ENCODE data around the gene GLIS2.

GLIS2 gene

DNA sequence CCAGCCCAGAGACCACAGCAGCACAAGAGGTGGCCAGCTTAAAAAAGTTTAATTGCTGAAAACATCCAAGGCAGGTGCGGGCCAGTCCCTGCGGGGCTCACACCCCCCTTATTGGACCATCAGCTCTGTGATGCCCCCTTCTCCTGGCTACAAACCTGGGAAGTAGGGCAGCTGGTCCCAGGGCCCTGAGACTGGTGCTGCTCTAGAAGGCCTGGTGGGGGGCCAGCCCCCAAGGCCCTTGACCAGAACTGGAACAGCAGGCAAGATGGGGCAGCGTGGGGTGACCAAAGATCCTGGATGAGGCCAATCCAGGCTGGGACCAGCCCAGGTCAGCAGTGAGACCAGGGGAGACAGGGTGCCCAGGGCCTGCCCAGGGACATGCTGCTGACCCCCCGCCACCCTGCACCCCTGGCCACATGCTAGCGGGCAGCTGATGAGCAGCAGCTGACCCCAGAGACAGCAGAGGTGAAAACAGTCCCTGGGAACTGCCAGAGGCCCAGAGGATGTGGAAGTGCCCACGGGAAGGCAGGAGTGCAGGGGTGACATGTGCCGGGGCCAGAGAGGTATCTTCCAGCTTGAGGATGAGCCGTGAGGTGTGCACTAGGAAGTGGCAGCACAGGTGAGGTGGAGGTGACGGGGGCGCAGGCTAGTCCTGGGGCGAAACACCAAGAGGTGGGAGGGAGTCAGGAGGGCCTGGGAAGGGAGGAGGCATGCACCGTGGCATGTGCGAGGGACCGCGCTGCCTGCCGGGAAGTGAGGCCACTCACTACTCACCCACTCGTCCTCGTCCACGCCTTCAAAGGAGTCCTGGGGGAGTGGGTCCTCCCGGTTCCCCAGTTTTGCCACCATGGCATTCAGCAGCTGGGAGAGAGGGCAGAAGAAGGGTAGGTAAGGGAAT lies 38.9 kb downstream of the GLIS2 start:
- no peak for DNase-seq

DNA sequence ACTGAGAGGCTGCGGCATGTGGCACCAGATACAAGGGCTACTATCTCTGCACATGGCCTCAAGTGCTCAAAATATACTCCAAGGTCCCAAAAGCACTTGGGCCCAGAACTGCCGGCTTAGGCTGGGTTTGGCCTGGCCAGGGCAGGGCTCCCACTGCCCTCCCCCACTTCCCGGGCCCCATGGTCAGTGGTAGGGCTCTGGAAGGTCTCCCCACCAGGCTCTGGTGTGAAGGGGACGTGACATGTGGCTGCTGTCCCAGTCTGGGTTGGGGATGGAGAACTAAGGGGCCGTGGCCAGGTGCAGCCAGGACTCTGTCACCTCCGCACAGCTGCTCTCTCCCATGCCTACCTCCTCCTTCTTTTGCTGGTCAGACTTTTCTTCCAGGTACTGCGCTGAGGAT lies 41.0 kb downstream of the GLIS2 start:
- DNase-seq = no peak

DNA sequence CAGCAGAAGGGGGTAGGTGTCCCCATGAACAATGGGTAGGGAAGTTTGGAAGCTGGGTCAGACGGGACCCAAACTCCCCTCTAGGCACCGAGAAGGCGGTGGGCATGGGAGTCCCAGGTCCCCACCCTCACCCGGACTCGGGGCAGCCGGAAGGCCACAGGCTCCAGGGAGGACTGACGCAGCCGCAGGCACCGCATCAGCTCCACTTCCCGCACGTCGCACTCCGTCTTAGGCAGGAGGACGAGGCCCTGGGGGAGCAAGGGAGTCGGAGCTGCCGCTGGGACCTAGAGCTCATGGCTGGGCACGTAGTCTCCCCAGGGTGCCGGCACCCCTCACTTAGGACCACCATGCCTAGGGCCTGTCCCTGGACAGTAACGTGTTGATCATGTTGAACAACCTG lies 42.4 kb downstream of the GLIS2 start:
- DNase-seq = no peak

DNA sequence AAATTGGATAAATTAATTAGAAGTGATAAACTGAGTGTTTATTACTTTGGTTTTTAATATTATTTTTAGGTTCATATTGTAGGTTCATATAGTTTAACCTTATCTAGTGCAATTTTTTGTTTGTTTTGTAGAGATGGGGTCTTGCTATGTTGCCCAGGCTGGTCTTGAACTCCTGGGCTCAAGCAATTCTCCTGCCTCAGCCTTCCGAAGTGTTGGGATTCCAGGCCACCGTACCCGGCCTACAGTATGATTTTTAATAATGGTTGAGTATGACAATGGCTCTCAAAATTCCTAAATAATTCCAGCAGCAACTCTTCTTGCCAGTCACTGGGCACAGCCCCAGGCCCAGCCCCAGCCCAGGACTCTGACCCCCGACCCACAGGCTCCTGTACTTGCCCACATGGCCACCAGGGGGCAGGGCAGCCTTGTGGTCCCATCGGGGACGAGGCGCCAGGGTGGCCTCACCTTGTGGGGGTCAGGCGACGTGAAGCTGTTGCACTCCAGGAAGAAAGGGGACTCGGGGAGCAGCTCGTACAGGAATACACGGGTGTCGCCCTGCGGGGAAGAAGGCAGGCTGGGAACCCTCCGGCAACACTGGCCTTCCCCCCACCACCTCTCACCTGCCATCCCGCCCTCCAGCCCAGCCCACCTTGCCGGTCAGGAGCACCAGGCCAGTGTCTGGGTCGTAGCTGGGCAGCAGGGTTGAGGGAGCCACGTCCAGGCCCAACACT lies 43.1 kb downstream of the GLIS2 start:
- peak; percentile 50 for DNase-seq

DNA sequence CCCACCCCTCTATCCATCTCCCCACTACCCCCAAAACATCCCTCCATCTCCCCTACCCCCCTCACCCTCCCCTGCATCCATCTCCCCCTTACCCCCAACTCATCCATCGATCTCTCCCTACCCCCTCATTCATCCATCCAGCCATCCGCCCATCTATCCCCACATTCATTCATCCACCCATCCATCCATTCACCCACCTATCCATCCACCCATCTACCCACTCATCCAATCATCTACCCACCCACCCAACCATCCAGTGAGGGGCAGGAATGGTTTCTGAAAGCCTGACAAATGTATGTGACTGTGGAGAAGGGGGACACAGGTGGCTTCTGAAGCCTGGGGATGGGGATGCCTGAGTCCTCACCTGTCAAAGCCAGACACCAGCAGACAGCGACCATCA lies 44.0 kb downstream of the GLIS2 start:
- DNase-seq = no peak

DNA sequence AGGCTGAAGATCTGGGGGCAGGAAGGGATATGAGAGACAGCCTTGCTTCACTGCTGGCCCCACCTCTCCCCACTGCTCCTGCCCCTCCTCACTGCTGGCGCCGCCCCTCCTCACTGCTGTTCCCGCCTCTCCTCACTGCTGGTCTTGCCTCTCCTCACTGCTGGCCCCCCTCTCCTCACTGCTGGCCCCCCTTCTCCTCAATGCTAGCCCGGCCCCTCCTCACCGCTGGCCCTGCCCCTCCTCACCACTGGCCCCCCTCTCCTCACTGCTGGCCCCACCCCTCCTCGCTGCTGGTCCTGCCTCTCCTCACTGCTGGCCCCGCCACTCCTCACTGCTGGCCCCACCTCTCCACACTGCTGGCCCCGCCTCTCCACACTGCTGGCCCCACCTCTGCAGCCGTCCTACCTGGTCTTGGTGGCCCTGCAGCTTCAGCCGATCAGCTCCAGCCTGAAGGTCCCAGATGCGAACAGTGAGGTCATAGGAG lies 44.7 kb downstream of the GLIS2 start:
- DNase-seq = no peak

DNA sequence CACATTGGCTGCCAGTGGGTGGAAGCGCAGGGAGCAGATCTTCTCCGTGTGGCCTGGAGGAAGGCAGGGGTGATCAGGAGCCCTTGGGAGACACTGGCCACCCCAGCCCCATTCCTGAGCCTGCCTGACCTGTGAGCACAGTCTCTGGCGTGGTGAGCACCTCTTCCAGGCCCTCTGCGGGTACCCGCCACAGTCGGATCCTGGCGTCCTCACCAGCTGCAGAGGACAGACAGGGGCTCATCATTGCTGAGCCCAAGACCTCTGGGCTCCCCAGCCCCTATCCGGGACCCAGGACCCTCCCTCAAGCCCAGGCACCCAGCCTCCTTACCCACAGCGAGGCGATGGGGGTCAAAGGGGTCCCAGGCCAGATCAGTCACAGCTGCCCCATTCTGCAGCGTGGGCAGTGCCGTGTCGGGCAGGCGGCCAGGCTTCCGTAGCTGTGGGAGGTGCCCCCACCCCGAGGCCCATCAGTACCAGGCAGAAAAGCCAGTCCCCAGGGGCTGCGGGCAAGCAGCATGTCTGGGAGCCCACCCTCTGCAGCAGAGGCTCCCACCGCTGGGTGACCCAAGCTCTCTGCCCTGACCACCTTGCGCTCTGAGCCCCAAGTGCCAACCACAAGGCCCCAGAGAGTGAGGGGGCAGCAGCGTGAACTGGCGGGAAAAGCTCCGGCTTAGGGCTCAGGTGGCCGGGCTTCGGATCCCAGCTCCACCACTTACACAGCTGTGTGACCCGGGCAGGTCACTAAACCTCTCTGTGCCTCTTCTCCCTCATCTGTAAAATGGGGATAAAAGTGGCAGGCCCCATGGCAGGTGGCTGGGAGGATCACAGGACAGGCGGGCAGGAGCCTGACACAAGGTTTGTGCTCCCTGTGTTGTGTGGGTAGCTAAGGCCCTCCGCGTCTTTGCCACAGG lies 45.4 kb downstream of the GLIS2 start:
- DNase-seq = no peak

DNA sequence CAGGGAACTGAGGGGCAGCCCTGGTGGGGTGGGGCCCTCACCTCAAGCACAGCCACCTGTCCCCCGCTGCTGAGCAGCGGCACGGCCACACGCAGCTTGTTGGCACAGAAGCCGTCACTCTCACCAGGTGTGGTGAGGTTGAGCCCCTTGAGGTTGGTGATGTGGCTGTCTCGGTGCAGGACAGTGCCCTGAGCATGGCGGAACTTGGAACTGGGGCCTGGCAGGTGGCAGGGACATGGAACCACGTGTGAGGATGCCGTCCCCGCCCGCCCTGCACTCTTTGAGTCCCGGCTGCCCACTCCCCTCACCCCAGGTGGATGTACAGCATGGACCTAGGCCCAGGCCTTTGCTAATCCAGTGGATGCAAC lies 46.1 kb downstream of the GLIS2 start:
- no peak for DNase-seq

DNA sequence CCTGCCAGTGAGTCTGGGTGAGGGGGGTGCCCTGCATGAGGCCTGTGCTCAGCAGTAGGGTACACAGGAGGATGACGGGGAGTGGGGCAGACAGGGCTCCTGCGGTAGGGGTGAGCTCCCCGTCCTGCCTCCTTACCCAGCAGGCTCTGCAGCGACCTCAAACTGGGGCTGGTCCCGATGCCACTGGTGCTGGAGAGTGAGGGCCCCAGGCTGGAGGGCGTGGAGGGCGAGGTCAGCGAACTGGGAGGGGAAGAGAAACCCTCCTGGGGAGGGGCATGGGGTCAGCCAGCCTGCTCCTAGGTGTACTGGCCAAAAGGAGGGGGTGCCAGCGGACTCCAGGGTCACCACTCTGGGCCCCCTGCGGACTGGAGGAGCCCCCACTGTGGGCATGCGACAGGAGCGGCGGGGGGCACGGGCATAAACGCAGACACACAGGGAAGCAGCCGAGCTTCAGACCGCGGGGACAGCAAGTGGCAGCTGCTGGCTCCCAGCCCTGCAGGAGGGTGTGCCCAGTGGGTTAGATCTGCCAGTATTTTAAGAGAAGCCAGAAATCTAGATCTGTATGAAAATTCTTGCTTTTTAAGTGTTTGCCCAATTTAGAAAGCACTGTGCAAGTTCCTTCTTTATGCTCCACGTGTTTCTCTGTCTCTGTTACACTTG lies 46.7 kb downstream of the GLIS2 start:
- no peak for DNase-seq

DNA sequence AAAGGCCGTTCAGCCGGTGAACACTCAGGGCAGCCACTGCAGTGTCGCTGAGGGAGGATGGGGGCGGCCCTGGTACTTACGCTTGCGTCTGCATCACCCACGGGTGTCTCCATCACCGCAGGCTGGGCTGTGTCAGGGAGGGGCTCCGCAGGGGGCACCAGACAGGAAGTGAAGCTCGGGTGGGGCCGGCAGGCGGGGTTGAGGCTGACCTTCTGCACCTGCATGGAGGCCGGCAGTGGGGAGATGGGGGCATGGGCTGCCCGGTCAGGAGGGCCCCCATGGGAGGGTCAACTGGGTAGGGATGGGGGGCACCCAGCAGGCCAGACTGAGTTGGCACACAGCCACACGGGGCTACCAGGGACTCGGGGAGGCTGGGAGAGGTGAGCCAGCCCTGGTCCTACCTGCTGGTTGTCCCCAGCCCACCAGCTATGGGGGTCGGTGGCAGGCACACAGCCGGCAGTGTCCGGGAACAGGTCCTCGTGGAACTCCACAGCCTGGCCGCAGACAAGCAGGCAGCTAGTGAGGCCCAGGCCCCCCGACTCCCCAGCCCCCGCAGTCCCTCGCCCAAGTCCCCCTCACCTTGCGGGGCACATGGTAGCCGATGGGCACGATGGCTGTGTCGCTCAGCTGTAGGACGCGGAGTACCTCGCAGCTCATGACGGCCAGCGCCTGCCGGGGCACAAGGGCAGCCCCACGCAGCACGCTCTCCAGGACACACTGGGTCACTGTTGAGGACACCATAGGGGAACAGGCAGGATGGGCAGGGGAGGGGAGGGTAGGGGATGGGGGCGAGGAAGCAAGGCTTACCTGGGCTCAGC lies 48.5 kb downstream of the GLIS2 start:
- no peak for DNase-seq

DNA sequence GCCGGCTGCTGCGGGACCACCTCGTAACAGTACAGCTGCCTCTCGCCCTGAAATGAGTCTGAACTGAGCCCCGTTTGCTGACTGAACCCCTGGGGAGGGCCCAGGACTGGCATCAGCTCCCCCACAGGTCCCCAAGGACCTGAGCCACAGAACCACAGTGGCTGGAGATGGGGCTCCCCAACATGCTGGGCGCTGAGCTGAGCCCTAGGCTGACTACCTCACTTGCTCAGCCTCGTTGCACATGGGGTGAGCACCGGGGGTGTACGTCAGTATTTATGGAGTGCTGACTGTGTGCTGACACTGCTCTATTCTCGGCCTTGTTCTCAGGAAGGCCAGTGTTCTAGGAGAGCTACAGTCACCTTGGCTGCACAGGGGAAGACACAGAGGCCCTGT lies 49.1 kb downstream of the GLIS2 start:
- no peak for DNase-seq

DNA sequence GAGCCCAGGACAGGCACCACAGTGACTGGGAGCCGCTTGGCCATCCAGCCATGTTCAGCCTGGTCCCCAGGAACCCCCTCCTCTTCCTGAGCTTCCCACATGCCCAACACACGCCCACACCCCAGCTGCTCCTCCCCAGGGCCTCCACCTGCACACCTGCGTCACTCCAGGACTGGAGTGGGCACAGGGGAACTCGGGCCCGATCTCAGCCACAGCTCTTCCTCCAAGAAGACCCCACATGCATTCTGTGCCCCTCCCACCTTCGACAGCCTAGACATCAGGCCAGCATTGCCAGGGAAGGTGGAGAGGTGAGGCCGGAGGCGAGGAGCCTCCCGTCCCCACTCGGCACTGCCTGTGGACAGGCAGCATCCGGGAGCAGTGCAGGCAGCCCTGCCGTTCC lies 49.7 kb downstream of the GLIS2 start:
- no peak for DNase-seq

DNA sequence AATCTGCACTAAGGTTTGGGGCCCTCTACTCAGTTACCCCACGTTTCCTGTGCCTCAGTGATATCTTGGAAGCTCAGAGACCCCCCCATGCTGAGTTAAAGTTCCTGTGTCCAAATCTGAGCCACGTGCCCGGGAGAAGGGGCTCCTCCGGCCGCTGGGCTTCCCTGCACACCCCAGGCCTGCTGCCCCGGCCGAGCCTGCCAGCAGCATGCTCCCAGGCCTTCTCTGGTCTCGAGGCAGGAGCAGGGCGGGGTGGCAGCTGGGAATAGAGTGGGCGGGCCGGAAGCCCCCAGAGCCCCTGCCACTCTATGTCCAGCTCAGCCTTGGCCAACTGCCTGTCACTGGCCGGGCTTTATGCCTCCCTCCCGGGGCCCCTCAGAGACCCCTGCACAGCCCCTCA lies 50.1 kb downstream of the GLIS2 start:
- DNase-seq = no peak

DNA sequence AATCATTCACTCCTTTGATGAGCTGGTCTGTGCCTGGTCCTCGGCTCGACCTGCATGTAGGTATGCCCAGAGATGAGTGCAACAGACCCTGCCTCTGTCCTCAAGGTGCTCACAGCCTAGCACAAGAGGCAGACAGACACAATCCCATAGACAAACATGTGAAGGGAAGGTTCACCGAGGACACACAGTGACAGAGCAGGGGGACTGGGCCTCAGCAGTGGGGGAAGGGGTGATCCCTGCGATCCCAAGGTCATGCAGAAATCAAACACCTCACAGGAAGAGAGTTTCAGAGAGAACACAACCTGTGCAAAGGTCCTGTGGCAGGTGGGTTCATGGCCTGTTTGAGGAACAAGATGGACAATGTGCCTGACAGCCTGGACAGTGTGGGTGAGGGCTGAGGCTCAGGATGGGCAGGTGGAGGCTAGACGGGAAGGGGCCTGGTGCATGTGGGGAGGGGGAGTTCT lies 51.6 kb downstream of the GLIS2 start:
- no peak for DNase-seq

DNA sequence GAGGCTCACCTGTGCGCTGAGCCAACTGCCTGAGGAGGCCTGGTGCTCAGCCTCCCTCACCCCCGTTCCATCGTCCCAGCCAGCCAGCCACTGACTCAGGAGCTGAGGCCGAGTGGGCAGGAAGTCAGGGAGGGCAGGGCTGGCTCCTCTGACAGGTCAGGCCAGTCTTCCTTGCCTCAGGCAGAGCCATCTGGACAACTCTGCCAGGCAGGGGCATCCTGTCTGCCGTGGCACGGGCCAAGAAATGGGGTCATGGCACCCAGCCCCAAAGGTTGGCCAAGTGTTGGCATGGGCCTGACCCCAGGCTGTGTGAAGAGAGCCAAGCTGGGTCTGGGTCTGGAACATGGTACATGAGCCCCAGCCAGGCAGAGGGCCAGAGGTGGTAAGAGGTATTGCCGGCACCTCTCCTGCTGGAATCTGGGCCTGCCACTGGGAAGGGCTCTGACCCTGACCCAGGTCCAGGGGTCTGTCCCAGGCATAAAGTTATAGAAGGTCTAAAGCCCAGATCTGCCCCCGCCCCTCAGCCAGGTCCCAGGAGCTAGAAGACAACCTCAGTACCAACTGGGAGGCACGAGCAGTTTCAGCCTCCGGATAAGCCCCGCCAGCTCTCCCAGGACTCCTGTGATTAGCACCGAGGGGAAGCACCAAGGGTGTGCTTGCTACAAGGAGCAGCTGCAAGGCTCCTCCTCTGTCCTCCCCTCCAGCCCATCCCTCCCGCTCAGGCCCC lies 53.3 kb downstream of the GLIS2 start:
- no peak for DNase-seq

DNA sequence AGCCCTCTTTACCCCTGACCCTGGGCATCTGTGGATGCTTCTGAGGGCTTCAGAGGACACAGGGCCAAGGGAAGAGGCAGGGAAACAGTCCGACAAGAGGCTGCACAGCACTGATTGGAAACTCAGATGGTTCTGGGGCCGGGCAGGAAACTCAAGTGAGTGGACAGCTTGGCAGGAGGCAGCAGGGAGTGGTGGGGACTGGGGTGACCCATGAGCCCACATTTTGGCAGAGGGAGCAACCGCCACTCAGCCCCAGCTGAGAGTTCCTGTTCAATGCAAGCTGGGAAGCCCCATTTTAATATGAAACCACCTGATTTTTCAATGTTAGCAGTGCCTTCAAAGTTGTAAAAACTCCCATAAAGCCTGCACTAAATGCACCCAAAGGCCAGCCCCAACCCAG lies 54.3 kb downstream of the GLIS2 start:
- DNase-seq = no peak

DNA sequence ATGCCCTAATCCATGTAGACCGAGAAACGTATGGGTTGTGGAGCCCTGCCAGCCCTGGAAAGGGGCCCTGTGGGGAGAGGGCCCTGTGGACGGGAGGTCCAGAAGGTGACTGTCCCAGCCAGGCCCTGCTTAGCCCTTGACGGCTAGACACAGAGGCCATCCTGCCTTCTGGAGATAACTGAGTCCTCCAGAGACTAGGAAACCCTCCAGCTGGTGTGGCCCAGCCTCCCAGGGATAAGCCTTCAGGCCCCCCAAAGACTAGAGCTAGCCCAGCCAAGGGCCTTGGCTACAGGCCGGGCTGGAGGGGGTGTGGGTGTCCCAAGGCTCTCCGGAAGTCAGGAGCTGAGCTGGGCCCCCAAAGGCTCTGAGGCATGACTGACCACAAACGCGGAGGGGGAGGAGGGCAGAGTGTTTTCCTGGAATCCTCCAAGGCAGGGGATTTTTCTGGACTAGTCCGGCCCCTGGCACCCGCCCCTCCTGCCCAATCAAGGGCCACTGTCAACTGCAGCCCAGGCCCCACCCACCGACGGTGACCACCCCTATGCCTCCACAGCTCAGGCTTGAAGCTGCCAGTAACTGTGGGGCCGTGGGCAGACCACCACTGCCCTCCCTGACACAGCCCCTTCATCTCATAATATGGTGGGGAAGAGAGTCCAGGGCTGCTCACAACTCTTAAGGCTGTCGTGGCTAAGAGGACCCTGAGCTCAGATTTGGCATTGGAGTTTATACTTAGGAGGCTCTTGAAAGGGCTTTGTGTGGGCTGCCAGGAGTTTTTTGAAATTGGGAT lies 54.9 kb downstream of the GLIS2 start:
- DNase-seq = no peak

DNA sequence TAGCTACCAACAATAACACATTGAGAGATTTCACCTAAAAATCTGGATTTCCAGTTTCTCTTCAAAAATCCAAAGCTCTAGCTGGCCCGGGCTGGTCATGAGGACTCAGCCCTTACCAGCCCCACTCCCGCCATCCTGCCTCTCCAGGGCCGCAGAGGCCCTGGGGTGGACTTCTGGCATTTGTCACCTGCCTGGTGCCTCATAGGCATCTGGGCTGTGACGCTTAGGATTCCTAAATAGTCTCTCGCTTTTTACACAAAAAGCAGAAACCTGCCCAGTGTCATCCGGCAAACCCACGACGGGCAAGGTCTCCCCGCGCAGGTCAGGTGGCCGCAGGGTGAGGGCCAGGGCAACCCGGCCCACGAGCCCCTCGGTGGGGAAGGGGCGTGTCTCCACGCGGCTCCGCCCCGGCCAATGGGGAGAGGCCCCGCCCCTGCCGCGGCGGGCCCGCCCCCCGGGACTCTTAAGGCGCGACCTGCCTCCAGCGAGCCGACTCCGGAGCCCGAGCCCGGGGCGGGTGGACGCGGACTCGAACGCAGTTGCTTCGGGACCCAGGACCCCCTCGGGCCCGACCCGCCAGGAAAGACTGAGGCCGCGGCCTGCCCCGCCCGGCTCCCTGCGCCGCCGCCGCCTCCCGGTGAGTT lies 55.6 kb downstream of the GLIS2 start, which contains the start of gene VASN:
Gene VASN, plus strand, starts transcription at position 492 of the 644 bp plus-strand sequence. CDS start 9,030 bp downstream, outside the sequence.
- no peak for DNase-seq

DNA sequence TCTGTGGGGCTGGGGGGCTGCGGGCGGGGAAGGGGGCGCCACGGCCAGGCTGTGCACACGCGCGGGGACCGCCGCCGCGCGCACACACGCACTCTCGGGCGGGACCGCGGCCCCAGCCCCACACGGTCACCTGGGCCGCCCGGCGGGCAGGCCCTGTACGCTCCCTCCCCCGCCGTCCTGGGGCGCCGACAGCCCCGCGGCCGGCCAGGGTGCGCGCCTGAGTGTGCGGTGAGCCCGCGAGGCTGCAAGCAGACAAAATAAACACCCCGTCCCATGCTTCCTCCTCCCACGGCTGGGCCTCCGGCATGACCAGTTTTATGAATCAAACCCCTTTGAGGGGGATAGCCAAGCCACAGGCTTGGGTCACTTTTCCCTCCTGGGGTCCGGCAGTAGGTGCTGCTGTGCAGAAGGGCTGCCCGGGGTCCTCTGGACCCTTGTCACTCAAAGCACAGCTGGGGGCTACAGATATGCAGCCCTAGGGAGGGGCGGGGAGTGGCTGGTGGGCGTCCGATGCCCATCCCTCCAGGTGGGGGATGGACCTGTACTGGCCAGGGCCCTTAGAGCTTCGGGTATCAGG lies 56.2 kb downstream of the GLIS2 start:
- no peak for DNase-seq

All from RPMI8226 (cell line).